ENCODE measurements around the gene DGKZ.
"Not testable (repeated sequence)": the region's sequence is repeated elsewhere in the genome, so short reads cannot be mapped to it uniquely, and the experiment has no call there.

The DGKZ gene

DNA sequence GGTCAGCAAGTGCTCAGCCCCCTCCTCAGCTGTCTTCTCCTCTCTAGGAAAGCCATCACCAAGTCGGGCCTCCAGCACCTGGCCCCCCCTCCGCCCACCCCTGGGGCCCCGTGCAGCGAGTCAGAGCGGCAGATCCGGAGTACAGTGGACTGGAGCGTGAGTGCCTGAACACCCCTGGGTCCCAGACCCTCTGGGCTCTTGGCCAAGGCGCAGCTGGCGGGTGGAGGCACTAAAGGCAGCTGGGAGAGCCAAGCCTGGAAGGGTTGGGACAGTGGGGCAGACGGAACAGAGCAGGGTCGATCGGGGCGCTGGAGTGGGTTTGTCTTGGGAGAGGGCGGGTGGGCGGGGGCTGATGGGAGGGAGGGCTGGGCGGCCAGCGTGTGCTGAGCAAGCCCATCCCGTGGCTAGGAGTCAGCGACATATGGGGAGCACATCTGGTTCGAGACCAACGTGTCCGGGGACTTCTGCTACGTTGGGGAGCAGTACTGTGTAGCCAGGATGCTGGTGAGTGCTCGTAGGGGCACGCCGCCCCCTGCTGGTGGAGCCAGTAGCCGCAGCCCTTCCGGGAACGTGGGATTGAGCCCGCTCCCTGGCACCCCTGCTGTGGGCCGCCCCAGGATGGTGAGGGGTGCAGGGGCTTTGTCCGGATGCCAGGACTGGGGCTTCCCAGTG is 20.1 kb downstream of the DGKZ start:
- DNase-seq (ENCODE audit: low spot score) = peak; percentile 75

DNA sequence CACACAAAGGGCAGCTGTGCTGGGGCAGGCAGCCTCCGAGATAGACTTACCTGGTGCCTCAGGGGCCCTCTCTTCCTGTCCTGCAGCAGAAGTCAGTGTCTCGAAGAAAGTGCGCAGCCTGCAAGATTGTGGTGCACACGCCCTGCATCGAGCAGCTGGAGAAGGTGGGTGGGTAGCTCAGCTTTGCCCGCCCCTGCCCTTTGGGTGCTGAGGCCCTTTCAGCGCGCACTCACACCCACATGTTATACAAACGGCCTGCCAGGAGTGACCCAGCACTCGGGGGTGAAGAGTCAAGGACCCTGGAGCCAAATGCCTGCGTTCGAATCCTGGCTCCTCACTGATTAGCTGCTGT is 20.6 kb downstream of the DGKZ start:
- no peak for DNase-seq (ENCODE audit: low spot score)

DNA sequence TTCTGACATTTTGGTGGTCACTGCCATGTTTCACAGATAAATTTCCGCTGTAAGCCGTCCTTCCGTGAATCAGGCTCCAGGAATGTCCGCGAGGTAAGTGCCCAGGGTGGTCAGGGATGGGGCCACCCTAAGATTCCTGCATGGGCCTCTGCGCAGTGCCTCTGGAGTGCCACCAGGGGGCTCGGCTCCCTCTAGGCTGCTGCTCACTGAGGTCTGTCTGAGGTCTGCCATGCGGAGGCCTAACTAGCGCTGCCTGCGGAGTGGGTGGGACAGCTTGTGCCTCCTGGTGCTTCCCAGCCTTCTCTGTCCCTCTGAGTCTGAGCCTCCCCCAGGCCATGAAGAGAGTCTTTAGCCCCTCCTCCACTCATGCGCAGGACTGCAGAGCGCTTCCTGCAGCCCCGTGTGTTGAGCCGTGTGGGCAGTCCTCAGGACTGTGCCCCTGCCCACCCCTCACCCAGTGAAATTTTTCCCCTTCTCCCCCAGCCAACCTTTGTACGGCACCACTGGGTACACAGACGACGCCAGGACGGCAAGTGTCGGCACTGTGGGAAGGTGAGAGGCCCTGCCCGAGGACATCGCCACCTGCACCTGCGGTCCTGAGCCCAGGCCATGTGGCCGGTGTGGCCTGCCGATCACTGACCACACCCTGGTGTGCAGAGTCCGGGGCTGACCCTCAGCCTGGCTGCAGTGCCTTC is 22.3 kb downstream of the DGKZ start:
- peak; percentile 41 for DNase-seq (ENCODE audit: low spot score)

DNA sequence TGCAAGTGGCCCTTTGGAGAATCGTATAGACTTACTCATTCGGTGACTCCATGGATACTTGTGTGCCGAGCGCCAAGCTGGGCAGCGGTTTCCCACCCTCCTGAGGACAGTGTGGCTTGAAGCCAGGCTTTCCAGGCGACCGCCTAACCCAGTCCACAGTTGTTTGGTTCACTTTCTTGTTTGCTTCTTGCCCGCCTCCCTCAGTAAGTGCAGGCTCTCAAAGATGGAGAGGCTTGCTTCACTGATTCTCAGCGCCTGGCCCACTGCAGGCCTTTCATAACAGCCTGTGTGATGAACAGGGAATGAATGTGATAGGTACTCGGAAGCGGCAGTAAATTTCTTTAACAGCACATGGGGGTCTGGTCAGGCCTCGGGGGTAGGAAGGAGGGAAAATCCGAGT is 23.0 kb downstream of the DGKZ start:
- no peak for DNase-seq (ENCODE audit: low spot score)

DNA sequence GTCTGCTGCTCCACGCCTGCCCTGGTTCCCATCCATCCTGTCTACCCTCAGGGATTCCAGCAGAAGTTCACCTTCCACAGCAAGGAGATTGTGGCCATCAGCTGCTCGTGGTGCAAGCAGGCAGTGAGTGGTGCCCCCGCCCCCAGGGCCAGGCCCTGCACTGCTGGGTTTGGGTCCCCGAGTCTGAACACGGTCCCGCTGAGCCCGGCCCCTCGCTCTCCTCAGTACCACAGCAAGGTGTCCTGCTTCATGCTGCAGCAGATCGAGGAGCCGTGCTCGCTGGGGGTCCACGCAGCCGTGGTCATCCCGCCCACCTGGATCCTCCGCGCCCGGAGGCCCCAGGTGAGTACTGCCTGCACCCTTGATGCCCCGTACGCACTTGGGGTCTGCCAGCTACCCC is 24.0 kb downstream of the DGKZ start:
- DNase-seq (ENCODE audit: low spot score) = not testable (repeated sequence)

DNA sequence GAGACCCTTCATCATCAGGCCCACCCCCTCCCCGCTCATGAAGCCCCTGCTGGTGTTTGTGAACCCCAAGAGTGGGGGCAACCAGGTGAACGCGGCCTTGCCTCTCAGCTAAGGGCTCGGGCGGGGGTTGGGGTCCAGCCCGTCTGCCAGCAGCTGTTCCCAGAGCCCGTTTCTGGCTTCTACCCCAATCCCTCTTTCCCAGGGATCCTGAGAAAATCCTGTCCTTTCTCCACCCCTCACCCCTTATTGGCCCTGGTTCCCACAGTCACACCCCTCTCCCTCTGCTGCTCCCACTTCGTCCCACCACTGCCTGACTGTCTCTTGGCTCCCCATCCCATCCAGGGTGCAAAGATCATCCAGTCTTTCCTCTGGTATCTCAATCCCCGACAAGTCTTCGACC is 24.8 kb downstream of the DGKZ start:
- DNase-seq (ENCODE audit: low spot score) = no peak

DNA sequence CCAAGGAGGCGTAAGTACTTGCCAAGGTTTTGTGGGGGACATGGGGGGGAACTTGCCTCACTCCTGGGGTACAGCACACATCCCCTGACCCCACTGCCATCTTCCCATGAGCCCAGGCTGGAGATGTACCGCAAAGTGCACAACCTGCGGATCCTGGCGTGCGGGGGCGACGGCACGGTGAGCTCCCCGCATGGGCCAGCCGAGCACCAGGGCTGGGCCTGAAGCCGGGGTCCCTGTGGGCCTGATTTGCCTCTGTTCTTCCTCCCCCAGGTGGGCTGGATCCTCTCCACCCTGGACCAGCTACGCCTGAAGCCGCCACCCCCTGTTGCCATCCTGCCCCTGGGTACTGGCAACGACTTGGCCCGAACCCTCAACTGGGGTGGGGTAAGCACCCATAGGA is 25.2 kb downstream of the DGKZ start:
- not testable (repeated sequence) for DNase-seq (ENCODE audit: low spot score)

DNA sequence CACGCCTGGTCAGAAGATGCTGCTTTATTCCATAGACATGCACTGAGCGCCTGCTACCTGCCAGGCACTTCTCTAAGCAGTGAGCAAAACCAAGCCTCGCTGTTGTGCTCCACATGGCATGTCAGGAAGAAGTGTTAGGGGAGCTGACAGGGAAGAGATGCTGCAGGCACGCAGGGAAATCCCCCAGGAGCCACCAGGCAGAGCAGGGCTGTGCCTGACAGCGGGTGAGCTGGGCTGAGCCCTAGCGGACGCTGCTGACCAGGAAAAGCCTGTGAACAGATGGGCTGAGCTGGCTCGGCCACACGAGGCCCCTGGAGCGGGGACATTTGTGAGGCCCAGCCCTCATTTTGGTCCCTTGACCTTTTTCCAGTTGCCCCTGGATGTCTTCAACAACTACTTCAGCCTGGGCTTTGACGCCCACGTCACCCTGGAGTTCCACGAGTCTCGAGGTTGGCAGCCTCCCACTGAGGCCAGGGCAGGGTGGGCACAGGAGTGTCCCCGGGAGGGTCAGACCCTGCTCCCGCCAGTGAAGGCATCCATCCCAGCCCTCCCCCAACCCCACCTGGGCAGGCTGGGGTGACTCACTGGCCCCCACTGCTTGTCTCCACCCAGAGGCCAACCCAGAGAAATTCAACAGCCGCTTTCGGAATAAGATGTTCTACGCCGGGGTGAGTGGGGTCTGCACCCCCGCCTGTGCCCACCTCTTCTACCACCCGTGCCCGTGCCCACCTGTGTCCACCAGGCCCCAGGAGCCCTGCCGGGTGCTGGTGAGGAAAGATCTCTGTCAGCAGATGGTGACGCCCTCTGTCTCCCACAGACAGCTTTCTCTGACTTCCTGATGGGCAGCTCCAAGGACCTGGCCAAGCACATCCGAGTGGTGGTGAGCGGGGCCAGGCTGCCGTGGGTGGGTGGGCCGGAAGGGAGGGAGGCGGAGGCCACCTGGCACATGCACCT is 26.8 kb downstream of the DGKZ start:
- no peak for DNase-seq (ENCODE audit: low spot score)

DNA sequence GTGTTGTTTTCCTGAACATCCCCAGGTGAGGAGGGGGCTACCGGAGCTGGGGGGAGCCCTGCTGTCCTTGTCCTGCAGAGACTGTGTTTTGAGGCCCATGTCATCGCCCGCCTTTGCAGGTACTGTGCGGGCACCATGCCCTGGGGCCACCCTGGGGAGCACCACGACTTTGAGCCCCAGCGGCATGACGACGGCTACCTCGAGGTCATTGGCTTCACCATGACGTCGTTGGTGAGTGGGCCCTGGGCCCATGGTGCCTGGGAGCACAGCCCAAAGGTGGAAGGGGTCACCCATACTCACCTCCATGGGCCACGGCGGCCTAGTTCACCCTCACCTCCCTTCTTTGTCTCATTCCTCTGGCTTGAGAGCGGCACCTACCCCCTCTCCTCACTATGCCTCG is 27.6 kb downstream of the DGKZ start:
- no peak for DNase-seq (ENCODE audit: low spot score)

DNA sequence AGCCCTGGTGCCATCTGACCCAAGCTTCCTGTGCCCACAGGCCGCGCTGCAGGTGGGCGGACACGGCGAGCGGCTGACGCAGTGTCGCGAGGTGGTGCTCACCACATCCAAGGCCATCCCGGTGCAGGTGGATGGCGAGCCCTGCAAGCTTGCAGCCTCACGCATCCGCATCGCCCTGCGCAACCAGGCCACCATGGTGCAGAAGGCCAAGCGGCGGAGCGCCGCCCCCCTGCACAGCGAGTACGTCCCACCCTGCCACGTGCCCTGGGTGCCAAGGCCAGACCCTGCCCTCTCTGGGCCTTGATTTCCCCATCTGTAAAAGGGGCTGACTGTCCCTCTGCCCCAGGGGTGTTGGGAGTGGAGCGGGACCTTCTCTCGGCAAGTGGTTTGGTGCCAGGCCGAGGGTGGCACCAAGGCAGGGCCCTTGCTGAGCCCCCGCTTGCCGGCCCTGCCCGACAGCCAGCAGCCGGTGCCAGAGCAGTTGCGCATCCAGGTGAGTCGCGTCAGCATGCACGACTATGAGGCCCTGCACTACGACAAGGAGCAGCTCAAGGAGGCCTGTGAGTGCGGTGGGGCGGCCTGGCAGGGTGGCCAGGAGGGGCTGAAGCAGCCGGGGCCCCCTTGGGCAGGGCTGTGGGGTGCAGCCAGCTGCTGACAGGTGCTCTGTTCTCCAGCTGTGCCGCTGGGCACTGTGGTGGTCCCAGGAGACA is 28.3 kb downstream of the DGKZ start:
- no peak for DNase-seq (ENCODE audit: low spot score)

DNA sequence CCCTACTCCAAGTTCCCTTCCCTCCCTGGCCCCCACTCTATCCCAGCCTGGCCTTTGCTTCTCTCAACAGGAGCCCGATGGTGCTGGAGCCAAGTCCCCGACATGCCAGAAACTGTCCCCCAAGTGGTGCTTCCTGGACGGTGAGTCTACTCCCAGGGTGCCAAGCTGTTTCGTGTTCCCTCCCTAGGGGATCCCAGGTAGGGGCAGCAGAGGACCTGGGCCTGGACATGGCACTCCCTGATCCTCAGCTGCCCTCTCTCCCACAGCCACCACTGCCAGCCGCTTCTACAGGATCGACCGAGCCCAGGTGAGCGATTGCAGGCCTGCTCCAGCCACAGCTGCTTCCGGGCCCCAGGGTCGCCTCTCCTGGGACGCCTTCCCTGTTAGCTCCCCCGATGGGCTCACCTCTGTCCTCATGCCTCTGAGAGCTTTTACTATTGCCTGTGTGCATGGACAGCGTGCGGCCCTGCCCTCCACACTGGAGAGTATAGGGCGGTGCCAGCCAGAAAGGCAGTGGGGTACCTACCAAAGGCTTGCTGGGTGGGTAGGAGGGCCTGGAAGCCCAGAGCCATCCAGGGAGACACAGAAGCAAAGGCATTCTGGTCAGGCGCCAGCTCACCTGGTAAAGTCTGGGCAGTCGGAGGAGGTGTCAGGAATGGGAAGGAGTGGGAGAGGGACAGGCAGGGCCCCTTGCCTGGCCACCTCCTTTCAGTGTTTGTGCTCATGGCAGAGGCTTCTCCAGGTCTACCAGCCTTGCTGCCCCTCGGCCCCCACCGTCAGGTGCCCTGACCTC is 29.2 kb downstream of the DGKZ start:
- no peak for DNase-seq (ENCODE audit: low spot score)

DNA sequence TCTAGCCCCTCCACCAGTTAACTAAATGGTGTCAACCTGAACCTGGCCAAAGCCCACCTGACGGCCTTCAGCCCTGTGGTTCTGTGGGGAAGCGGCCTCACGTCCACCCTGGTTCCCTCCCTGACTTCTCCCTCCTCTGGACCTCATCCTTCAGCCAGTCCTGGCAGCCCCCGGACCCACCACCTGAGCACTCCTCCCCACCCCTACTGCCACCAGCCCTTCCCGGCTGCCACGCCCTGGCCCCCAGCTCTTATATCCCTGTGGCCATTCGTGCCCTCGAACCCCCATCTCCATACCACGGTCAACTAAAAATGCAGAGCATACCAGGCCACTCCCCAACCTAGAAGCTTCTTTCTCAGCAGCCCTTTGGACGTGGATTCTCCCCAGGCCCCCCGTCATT is 30.0 kb downstream of the DGKZ start:
- no peak for DNase-seq (ENCODE audit: low spot score)

DNA sequence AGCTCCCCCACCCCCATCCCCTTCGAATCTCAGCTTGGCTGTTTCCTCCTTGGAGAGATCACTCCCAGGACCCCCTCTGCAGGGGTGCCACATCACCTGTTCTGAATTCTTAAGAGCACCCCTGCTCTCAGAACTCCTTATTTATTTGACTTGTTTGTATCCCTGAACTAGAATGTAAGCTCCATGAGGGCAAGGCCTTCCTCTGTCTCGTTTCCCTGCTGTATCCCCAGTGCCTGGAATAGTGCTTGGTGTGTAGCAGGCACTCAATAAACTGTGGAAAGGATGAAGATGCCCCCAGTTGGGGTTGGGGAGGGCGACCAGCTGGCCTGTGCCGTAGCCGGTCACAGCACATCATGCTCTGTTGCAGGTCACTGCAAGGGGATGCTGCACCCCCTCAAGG is 30.6 kb downstream of the DGKZ start:
- DNase-seq (ENCODE audit: low spot score) = no peak

DNA sequence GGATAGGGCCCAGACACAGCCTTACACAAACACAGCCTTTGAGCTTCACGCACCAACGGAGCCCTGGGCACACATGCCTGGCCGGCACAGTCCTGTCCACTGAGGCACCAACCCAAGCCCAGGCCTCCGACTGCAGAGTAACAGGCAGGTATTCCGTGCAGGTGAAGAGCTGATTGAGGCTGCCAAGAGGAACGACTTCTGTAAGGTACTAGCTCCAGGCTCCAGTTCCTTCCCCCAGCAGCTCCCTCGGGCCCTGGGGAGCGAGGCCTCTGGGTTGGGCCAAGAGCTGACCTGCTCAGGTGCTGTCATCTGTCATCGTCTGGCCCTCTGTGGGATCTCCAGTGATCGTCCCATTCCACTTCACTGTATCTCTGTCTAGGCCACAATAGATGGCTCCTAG is 31.0 kb downstream of the DGKZ start:
- no peak for DNase-seq (ENCODE audit: low spot score)

DNA sequence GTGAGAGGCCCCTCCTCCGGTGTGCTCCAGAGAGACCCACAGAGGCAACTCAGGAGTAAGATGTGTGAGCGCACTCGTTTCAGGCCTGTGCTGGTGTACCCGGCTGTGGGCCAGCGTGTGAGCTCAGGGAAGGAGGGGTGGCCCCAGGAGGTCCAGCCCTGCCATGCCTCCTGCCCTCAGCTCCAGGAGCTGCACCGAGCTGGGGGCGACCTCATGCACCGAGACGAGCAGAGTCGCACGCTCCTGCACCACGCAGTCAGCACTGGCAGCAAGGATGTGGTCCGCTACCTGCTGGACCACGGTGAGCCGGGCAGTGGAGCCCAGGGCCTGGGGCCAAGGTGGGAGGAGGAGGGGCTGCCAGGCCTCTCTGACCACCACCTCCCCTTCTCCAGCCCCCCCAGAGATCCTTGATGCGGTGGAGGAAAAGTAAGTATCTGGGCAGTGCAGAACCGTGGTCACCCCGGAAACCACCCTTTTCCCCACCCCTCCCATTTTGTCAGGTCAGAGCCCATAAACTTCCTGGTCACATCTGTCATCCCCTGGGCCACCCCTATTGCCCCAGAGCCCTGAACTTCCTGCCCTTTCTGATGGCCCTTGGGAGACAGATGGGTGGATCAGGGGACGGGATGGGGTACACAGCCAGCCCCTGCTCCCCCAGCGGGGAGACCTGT is 31.7 kb downstream of the DGKZ start:
- no peak for DNase-seq (ENCODE audit: low spot score)

DNA sequence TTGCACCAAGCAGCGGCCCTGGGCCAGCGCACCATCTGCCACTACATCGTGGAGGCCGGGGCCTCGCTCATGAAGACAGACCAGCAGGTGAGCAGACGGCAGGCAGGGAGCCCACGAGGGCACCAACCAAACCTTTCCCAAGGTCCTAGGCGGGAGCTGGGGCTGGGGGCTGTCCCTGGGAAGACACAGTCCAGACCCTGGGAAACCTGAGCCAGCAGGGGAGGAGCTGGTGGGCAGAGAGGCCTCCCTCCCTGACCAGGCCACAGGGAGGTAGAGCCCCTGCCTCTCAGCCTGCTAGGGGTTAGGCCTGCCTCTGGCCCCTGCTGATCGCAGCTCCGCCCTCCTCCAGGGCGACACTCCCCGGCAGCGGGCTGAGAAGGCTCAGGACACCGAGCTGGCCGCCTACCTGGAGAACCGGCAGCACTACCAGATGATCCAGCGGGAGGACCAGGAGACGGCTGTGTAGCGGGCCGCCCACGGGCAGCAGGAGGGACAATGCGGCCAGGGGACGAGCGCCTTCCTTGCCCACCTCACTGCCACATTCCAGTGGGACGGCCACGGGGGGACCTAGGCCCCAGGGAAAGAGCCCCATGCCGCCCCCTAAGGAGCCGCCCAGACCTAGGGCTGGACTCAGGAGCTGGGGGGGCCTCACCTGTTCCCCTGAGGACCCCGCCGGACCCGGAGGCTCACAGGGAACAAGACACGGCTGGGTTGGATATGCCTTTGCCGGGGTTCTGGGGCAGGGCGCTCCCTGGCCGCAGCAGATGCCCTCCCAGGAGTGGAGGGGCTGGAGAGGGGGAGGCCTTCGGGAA is 32.4 kb downstream of the DGKZ start:
- DNase-seq (ENCODE audit: low spot score) = not testable (repeated sequence)

DNA sequence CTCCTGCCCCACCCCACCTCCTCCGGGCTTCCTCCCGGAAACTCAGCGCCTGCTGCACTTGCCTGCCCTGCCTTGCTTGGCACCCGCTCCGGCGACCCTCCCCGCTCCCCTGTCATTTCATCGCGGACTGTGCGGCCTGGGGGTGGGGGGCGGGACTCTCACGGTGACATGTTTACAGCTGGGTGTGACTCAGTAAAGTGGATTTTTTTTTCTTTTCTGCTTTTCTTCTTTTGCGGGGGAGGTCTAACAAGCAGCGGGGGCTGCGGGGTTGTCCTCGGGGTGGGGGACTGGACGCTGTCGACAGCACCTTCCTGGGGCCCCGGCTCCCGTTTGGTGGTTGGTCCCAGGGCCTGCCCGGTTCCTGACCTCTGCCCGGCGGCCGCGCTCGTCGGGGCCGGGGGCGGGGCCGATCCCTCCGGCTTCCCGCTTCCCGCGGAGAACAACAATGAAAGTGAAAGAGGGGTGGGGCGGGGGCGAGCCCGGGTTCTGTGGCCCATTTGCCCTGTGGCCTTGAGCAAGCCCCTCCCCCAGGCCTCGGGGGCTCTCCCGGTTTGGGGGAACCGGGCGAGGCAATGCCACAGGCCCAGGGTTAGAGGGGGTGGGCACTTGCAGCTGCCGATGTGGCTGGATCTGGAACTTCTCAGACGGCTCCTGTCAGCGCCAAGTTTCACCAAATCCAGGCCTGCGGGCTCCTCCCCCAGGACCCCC is 33.2 kb downstream of the DGKZ start:
- DNase-seq (ENCODE audit: low spot score) = peak; percentile 37

DNA sequence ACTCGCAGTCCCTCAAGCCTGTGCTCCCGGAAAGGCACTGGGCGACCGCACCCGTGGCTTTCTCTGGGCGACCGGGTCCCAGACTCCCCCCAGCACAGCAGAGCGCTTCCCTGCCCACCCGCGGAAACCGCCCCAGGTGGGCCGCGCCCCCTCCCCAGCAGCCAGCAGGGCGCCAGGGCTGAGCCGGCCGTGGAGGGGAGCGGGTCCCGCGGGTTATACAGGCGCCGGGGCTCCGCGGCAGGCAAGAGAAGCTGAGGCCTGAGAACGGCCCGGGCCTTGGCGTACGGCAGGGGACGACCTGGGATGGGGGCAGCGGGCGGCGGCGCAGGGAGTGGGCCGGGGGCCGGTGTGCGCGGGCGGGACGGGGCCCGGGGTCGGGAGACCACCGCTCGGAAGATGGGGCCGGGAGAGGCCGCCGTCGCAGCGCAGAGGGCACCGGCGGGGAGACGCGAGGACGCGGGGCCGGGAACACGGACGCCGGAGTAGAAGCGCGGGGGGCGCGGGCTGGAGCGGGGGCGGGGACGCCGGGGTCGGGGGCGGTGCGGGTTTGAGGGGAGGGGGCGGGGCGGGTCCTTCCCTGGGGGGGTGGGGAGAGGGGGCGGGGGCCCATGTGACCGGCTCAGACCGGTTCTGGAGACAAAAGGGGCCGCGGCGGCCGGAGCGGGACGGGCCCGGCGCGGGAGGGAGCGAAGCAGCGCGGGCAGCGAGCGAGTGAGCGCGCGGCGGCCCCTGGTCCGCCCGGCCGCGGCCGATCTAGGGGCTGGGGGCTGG is 34.0 kb downstream of the DGKZ start, which contains the start of gene MDK:
TSS of gene MDK (plus strand) at position 622 of the 771 bp plus-strand sequence. CDS start 389 bp downstream, outside the sequence.
- DNase-seq (ENCODE audit: low spot score) = no peak
